Heart left ventricle (tissue), 16 donors: ENCODE data around the gene STX16. TPM values are rescaled to one million over a fixed set of nuclear protein-coding genes. Genes with fewer than 3 reads are reported as not detected.

ENCODE experiments used
- ATAC-seq, 4 donors: fragments of 200-7000 bp; cut with Tn5 transposase; one replicate each; pipeline ENCODE4 v1.9.1; 2020 to 2022; ENCODE audit warnings: moderate library complexity in 4 of 4, mild to moderate bottlenecking in 3 of 4, moderate number of reproducible peaks in 1 of 4
- DNase-seq, 5 donors: peaks; one replicate each; pipeline ENCODE4 v3.0.0-alpha.2; 2020
- H3K27ac ChIP-seq, 12 donors: fragments of 200-600 bp; sonication (generic) in 4 of 12; one replicate each; pipeline versions ENCODE4 v1.5.0 to v1.8.0; 2016 to 2022; ENCODE audit warnings: mild to moderate bottlenecking in 2 of 12
- H3K27me3 ChIP-seq, 9 donors: fragments of 200-600 bp; sonication (generic) in 2 of 9; one replicate each; pipeline versions ENCODE4 v1.5.1 to v1.8.0; 2016 to 2022; ENCODE audit warnings: mild to moderate bottlenecking in 3 of 9
- H3K36me3 ChIP-seq, 9 donors: fragments of 200-600 bp; sonication (generic) in 2 of 9; one replicate each; pipeline versions ENCODE4 v1.5.0 to v1.8.0; 2018 to 2022; ENCODE audit warnings: mild to moderate bottlenecking in 2 of 9
- H3K4me1 ChIP-seq, 12 donors: fragments of 200-600 bp; sonication (generic) in 4 of 12; one replicate each; pipeline versions ENCODE4 v1.5.0 to v1.8.0; 2016 to 2022; ENCODE audit warnings: mild to moderate bottlenecking in 3 of 12
- H3K4me3 ChIP-seq, 12 donors: fragments of 200-600 bp; sonication (generic) in 4 of 12; one replicate each; pipeline versions ENCODE4 v1.5.0 to v1.8.0; 2017 to 2022; ENCODE audit warnings: mild to moderate bottlenecking in 9 of 12, moderate library complexity in 4 of 12
- H3K9me3 ChIP-seq, 12 donors: fragments of 200-600 bp; sonication (generic) in 4 of 12; one replicate each; pipeline versions ENCODE4 v1.5.0 to v1.8.0; 2016 to 2022; ENCODE audit warnings: mild to moderate bottlenecking in 1 of 12
- CTCF ChIP-seq, 12 donors: fragments of 200-600 bp; sonication (generic) in 4 of 12; IDR thresholded peaks; one replicate each; pipeline versions ENCODE4 v1.5.0 to v1.8.0; 2018 to 2022; ENCODE audit warnings: antibody characterized with exemption in 12 of 12, mild to moderate bottlenecking in 5 of 12
- POLR2A ChIP-seq, 2 donors: fragments of 450-650 bp; IDR thresholded peaks; one replicate each; pipeline ENCODE4 v1.6.1; 2017; ENCODE audit warnings: antibody characterized with exemption in 2 of 2, mild to moderate bottlenecking in 2 of 2, moderate library complexity in 2 of 2
- WGBS, 4 donors: extraction: QIAGEN DNeasy Blood & Tissue Kit in 2 of 4; methylation state at CpG; one replicate each; pipeline versions ENCODE4 v1.1.5 to v1.1.7; 2013 to 2018; 5-methylcytosine and 5-hydroxymethylcytosine counted together
- intact Hi-C, 10 donors: fragments of 100-400 bp; cut with DNase I; formaldehyde crosslinking; loops; one replicate each; pipeline versions ENCODE4 v1.11.1 to v1.14.2; 2022
- polyA plus RNA-seq, 2 donors: library from polyadenylated mRNA; stranded (reverse); fragments of 200-250 nt; gene quantifications; one replicate each; pipeline ENCODE4 v1.2.3, GENCODE V29; 2013
- total RNA-seq, 9 donors: library from RNA; depleted of rRNA in 2 of 9; stranded (reverse); fragments of >200 nt in 2 of 9; fragmentation: NEBNext Ultra II Directional in 3 of 9; extraction: Animal tissue kit (Norgen Biotek cat#: 25700) in 3 of 9; gene quantifications; one replicate each; pipeline versions ENCODE4 v1.1.0 to v1.2.4, GENCODE V29; 2016 to 2023
- donor health status: ischemic (EF 13 %, LVEDD 7.1; RV severe dilation, severe dysfunction).
- donor health status: healthy with polysubstance abuse.
- donor health status: DM: no; HTN: yes; CAD: no.
- donor health status: DM: no; HTN: no; CAD: no.
- donor health status: ischemic (EF 25% LVEDD 6.9; RV normal size, moderate dysfunction).
- donor health status: ischemic (EF 25% LVEDD 5.7; RV mildly dilated, moderate dysfunction).
- donor health status: healthy.
- donor health status: DM: yes; HTN: yes; CAD: no.
- donor health status: ischemic (EF 35%, LVEDD 5.7; RV mildly dilated, moderate dysfunction).
- donor health status: nonischemic (EF 11% LVEDD 7.7; RV severe dilation, severe dysfunction).
- donor health status: DM: yes; HTN: yes; CAD: no.
- donor health status: PGD.
- donor health status: ischemic (EF 29% LVEDD 5.4; RV normal size, mild dysfunction).
- donor health status: nonischemic (EF 23%, LVEDD 6.1; RV moderate dilation, normal function).

The STX16 gene
- total and polyA plus RNA-seq, 11 donors: 14.6 to 38.9 (median 25.6) TPM

DNA sequence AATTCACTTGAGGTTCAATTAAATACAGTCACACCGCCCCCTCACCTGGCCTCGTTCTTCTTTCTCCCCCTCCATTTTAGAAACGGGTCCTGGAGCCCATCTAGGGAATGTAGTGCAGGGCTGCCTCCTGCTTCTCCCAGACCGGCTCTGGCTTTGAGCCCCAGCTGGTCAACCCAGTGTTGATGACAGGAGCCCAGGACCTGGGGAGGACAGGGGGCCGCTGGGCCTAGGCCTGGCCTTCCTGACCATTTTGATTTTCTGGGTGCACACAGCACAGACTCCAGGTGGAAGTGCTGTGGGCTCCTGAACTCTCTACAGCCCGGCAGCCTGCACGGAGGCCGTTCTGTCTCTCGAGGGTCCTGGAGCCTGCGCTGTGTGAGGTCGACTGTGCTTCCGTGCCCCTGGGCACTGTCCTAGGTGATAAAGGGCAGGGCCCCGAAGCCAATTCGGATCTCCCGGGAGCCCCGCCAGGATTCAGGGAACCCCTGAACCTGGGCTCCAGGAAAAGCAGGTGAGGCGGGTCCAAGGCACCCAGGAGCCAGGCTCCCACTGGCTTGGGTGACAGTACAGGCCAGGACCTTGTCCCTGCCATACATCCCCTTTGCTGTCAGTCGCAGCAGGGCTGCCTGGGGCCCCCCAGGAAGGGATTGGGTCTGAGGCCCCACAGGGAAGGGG lies 64.9 kb downstream of the STX16 start:
- ATAC-seq (peak in 1 of 4 donors; percentile 2), DNase-seq (peak in 3 of 5 donors; percentile 3 to 39 (median 13))
- H3K36me3 ChIP-seq: peaks cover 0 to 17% (median 0%) of the 10 kb centered on the region in 9 donors
- H3K4me1 ChIP-seq: no peaks in the 10 kb centered on the region
- H3K27ac ChIP-seq: no peak overlapping the region
- 89 to 92% (median 91%) methylated on average over 8 to 18 of the region's 18 CpGs for WGBS, 4 donors
- H3K27me3 ChIP-seq: peaks cover 0 to 12% (median 0%) of the 10 kb centered on the region in 9 donors
- intact Hi-C loops: no loop called here
- H3K4me3 ChIP-seq: no peak overlapping the region
- no peak for TF ChIP-seq CTCF (IDR thresholded peaks at IDR 0.05)
- no peak for TF ChIP-seq POLR2A (IDR thresholded peaks at IDR 0.05)
- H3K9me3 ChIP-seq: no peaks in the 10 kb centered on the region

DNA sequence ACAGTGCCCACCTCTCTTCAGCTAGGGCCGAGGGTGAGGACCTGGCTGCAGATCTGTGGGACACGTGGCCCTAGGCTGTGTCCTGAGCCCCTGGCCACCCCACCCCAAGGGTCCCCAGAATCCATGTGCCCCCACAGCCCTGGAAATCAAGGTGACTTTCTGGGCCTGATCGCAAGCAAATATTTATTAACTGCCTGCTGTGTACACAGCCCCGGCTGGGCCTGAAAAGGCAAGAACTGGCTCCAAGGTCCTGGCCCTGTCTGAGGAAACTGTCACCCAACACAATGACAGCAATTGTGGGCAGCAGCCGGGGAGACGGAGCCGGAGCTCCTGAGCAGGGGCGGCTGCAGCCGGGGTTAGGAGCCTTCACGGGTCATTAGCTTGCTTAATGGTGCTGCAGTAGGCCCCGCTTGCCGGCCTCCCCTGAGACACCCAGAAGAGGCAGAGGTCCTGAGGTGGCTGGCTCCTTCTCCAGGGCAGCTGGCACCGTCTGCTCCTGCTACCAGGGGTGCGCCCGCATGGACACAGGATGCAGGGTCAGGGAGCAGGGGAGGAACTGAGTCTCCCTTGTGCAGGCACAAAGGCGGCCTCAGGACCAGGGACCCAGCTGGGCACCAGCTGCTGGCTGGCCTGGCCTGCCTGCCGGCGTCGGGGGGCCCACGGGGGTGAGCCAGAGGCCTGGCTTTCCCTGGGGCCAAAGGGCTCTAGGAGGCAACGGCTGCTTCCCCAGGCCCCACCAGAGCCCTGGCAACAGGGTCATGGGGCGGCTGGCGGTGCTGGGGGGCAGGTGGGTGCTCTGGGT lies 65.6 kb downstream of the STX16 start:
- Histone ChIP-seq H3K27ac (no peak overlapping the region), H3K27me3 (peaks cover 0 to 19% (median 3%) of the 10 kb centered on the region in 9 donors), H3K4me1 (no peaks in the 10 kb centered on the region), H3K36me3 (peaks cover 0 to 17% (median 0%) of the 10 kb centered on the region in 9 donors), H3K9me3 (no peaks in the 10 kb centered on the region), H3K4me3 (no peak overlapping the region)
- DNase-seq: peak in 4 of 5 donors; percentile 7 to 52 (median 18)
- TF ChIP-seq CTCF (IDR thresholded peaks at IDR 0.05) (no peak), POLR2A (IDR thresholded peaks at IDR 0.05) (no peak)
- intact Hi-C loops: no loop called here
- peak in 1 of 4 donors; percentile 8 for ATAC-seq
- 73 to 86% (median 75%) methylated on average over 9 to 23 of the region's 23 CpGs for WGBS, 4 donors

DNA sequence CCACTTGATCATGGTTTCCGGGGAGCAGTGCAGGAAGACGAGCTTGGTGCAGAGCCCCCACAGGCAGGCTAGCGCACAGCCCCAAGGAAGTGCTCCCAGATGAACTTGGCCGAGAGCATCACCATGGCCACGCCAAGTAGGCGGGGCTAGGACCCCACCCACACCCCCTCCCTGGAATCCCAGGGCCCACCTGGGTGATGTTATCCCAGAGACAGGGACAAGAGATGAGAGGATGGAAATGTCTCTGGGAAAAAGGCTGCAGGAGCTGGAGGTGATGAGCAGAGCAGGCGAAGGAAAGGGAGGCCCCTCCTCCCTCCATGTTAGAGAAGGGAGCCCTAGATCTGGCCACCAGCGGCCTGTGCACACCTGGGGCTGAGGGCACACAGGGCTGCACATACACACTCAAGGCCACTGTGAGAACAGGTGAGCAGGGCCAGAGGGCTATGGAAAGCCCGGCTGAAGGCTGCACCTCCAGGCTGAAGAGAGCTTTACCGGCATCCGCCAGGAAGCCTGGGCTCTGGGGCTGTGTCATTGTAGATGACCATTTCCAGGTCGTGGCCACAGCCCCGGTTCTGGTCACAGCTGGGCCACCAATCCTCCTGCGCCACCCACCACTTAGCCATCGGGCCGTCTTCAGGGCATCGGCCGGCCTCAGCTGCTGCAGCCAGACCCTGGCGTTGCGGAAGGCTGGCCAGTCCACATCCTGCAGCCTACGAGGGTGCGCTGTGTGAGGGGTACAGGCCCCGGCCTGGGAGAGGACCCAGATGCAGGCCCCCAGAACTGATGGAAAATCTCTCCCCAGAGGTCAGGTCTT lies 66.4 kb downstream of the STX16 start:
- Histone ChIP-seq H3K27ac (no peak overlapping the region), H3K4me1 (no peaks in the 10 kb centered on the region), H3K4me3 (no peak overlapping the region), H3K9me3 (no peaks in the 10 kb centered on the region), H3K27me3 (peaks cover 0 to 27% (median 4%) of the 10 kb centered on the region in 9 donors), H3K36me3 (peaks cover 0 to 17% (median 0%) of the 10 kb centered on the region in 9 donors)
- 84 to 87% (median 86%) methylated on average over 14 to 23 of the region's 23 CpGs for WGBS, 4 donors
- DNase-seq (peak in 4 of 5 donors; percentile 4 to 51 (median 17)), ATAC-seq (peak in 1 of 4 donors; percentile 3)
- TF ChIP-seq POLR2A (IDR thresholded peaks at IDR 0.05): no peak
- TF ChIP-seq CTCF (IDR thresholded peaks at IDR 0.05): no peak
- intact Hi-C loops: no loop called here
